HL-60/S4 treated with retinoic acid at 250 ng/mL for 4 days and 3 days (cell line): Measurements from ENCODE around the gene ZNF12.
"Not testable (repeated sequence)": the region's sequence is repeated elsewhere in the genome, so short reads cannot be mapped to it uniquely, and the experiment has no call there.

ENCODE experiments used
- in situ Hi-C: fragments of 300-500 bp; cut with MboI; formaldehyde crosslinking; loops from 2 replicates; pipeline ENCODE4 v1.7.0; 2022; ENCODE audit warnings: low sequenced_read_pairs

Gene ZNF12

GRCh38 chr7:6706666-6707407, at the start of gene ZNF12:
Gene ZNF12, minus strand, starts transcription at chr7:6706947. Its CDS starts 1,774 bp downstream, at chr7:6705173.
- in situ Hi-C loops: no loop called here

GRCh38 chr7:6753964-6754363, 47.2 kb upstream of the ZNF12 start, which contains the start of gene RSPH10B2:
Gene RSPH10B2, plus strand, starts transcription at chr7:6754103. Its CDS starts 3,575 bp downstream, at chr7:6757678.
- in situ Hi-C loops: not testable (repeated sequence)

- in situ Hi-C loops: not testable (repeated sequence)
Observed at GRCh38 chr7:6750173-6750572, 43.4 kb upstream of the ZNF12 start.

GRCh38 chr7:6749335-6749734, 42.6 kb upstream of the ZNF12 start:
- in situ Hi-C loops: not testable (repeated sequence)

- in situ Hi-C loops: not testable (repeated sequence)
Observed at GRCh38 chr7:6744410-6745100, 37.8 kb upstream of the ZNF12 start.

GRCh38 chr7:6738415-6738814, 31.7 kb upstream of the ZNF12 start:
- in situ Hi-C loops: not testable (repeated sequence)

- in situ Hi-C loops: no loop called here
Observed at GRCh38 chr7:6730343-6730633, 23.5 kb upstream of the ZNF12 start.

- in situ Hi-C loops: no loop called here
Observed at GRCh38 chr7:6729492-6730342, 23.0 kb upstream of the ZNF12 start.

- in situ Hi-C loops: not testable (repeated sequence)
Observed at GRCh38 chr7:6728893-6729491, 22.2 kb upstream of the ZNF12 start.

- in situ Hi-C loops: no loop called here
Observed at GRCh38 chr7:6727663-6728062, 20.9 kb upstream of the ZNF12 start.

GRCh38 chr7:6726341-6726740, 19.6 kb upstream of the ZNF12 start:
- in situ Hi-C loops: not testable (repeated sequence)

- in situ Hi-C loops: no loop called here
Observed at GRCh38 chr7:6725003-6725402, 18.3 kb upstream of the ZNF12 start.

- in situ Hi-C loops: not testable (repeated sequence)
Observed at GRCh38 chr7:6724351-6724750, 17.6 kb upstream of the ZNF12 start.

GRCh38 chr7:6718124-6718523, 11.4 kb upstream of the ZNF12 start:
- in situ Hi-C loops: no loop called here

- in situ Hi-C loops: not testable (repeated sequence)
Observed at GRCh38 chr7:6715898-6716297, 9.2 kb upstream of the ZNF12 start.

GRCh38 chr7:6714360-6714759, 7.6 kb upstream of the ZNF12 start:
- in situ Hi-C loops: no loop called here

GRCh38 chr7:6709808-6710207, 3.1 kb upstream of the ZNF12 start:
- in situ Hi-C loops: no loop called here

- in situ Hi-C loops: no loop called here
Observed at GRCh38 chr7:6708304-6708703, 1.6 kb upstream of the ZNF12 start.

- in situ Hi-C loops: no loop called here
Observed at GRCh38 chr7:6705959-6706665, 635 bp downstream of the ZNF12 start.

GRCh38 chr7:6701860-6702259, 4.9 kb downstream of the ZNF12 start:
- in situ Hi-C loops: no loop called here

- in situ Hi-C loops: no loop called here
Observed at GRCh38 chr7:6700793-6701192, 6.0 kb downstream of the ZNF12 start.
